Cardiac atrium fibroblast (primary cell): ENCODE measurements around the gene APPL2. TPM values are rescaled to one million over a fixed set of nuclear protein-coding genes. Genes with fewer than 3 reads are reported as not detected.

Experiments used
- total RNA-seq: library from RNA; depleted of rRNA; stranded (reverse); fragments of >200 nt; gene quantifications from 2 replicates; pipeline ENCODE4 v1.2.3, GENCODE V29; 2015

APPL2 gene, protein sequence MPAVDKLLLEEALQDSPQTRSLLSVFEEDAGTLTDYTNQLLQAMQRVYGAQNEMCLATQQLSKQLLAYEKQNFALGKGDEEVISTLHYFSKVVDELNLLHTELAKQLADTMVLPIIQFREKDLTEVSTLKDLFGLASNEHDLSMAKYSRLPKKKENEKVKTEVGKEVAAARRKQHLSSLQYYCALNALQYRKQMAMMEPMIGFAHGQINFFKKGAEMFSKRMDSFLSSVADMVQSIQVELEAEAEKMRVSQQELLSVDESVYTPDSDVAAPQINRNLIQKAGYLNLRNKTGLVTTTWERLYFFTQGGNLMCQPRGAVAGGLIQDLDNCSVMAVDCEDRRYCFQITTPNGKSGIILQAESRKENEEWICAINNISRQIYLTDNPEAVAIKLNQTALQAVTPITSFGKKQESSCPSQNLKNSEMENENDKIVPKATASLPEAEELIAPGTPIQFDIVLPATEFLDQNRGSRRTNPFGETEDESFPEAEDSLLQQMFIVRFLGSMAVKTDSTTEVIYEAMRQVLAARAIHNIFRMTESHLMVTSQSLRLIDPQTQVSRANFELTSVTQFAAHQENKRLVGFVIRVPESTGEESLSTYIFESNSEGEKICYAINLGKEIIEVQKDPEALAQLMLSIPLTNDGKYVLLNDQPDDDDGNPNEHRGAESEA
- total RNA-seq: 14.4 and 27.4 TPM in 2 replicates

DNA sequence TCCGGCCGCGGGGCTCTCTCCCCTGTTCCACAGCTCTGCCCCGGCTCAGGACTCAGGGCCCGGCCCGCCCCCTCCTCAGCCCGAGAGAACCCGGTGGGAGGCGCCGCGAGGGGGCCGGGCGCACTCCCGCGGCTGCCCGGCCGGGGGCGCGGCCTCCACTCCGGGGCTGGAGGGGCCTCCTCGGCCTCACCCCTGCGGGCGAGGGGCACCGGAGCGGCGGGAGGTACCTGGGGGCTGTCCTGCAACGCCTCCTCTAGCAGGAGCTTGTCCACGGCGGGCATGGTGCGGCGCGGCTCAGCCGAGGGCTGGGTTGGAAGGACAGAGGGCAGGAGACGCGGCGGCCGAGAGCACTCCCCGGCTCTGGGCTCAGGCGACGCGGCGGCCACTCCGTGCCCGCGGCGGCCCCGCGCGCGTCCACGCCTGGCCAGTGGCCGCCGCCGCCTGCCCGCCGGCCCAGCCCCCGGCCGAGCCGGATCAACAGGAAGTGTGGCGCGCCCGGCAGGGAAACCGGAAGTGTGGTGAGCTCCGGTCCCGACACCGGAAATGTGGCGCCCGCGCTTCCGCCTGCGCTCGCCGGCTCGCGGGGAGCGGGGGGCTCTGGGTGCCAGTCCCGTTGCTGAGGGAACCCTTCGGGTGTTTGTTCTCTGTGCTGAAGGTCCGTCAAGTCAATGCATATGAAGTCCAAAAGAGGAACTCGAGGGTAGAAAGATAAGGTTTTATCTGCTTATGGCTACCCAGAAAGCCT is at the start of gene APPL2:
APPL2 (minus strand) TSS at position 443 of the 745 bp plus-strand sequence; CDS start at position 281, 162 bp downstream.

Other genes with a start within 250 kb of the APPL2 start
- gene NOPCHAP1, start 249.9 kb downstream of the APPL2 start, total RNA-seq: 1.6 and 3.1 TPM in 2 replicates
- 78.3 and 89.9 TPM in 2 replicates for gene ALDH1L2, start 151.7 kb downstream of the APPL2 start, total RNA-seq
- 45.5 and 50.1 TPM in 2 replicates for gene WASHC4, start 128.4 kb downstream of the APPL2 start, total RNA-seq
- gene C12orf75, start 94.5 kb upstream of the APPL2 start, total RNA-seq: 23.5 and 47.3 TPM in 2 replicates